Osteocyte (in vitro differentiated cells): ENCODE measurements around the gene MICU1. TPM values are rescaled to one million over a fixed set of nuclear protein-coding genes. Genes with fewer than 3 reads are reported as not detected.

Experiments used
- DNase-seq: peaks from one replicate; pipeline ENCODE4 v3.0.0; 2021; ENCODE audit warnings: mixed read lengths; ENCODE audit not compliant: unreplicated experiment; ENCODE audit errors: extremely low spot score
- H3K27ac Mint-ChIP-seq: one replicate; pipeline ENCODE4 v1.8.0; 2021; ENCODE audit warnings: mild to moderate bottlenecking, mixed read lengths; ENCODE audit not compliant: unreplicated experiment
- H3K27me3 Mint-ChIP-seq: one replicate; pipeline ENCODE4 v1.8.0; 2021; ENCODE audit warnings: mixed read lengths; ENCODE audit not compliant: unreplicated experiment
- H3K36me3 Mint-ChIP-seq: one replicate; pipeline ENCODE4 v1.8.0; 2021; ENCODE audit warnings: mixed read lengths; ENCODE audit not compliant: unreplicated experiment
- H3K4me1 Mint-ChIP-seq: one replicate; pipeline ENCODE4 v1.8.0; 2021; ENCODE audit warnings: mixed read lengths; ENCODE audit not compliant: unreplicated experiment
- H3K4me3 Mint-ChIP-seq: one replicate; pipeline ENCODE4 v1.8.0; 2021; ENCODE audit warnings: mild to moderate bottlenecking, moderate library complexity, mixed read lengths; ENCODE audit not compliant: unreplicated experiment
- H3K9me3 Mint-ChIP-seq: one replicate; pipeline ENCODE4 v1.8.0; 2021; ENCODE audit warnings: mixed read lengths; ENCODE audit not compliant: unreplicated experiment
- total RNA-seq: library from RNA; stranded (reverse); gene quantifications from 2 replicates; pipeline ENCODE4 v1.2.1, GENCODE V29; 2021
- TF ChIP-seq, protein P1 (sequence below): fragments of 200-600 bp; sonication (generic); IDR thresholded peaks from 2 replicates; pipeline ENCODE4 v1.5.0; 2021; ENCODE audit warnings: antibody characterized with exemption, mild to moderate bottlenecking, moderate library complexity

The MICU1 gene
- total RNA-seq, 1 donor from 2014 or later: 58.9 TPM

DNA sequence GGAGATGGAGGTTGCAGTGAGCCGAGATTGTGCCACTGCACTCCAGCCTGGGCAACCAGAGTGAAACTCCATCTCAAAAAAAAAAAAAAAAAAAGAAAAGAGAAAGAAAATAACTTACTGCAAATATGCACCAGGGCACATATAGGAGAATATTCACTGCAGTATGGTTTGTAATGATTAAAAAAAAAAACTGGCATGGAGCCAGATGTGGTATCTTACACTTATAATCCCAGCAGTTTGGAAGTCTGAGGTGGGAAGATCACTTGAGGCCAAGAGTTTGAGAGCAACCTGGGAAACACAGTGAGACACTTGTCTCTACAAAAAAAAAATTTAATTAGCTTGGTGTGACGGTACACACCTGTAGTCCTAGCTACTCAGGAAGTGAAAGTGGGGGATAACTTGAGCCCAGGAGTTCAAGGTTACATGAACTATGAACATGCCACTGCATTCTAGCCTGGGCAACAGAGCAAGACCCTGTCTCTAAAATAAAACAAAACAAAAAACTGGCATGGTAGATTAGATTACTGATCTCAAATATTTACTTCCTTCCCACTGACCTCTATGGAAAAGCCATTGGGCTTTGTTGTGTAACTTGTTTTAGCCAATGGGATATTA, 85.6 kb downstream of the MICU1 start:
- Mint-ChIP-seq H3K27me3 (no peaks in the 10 kb centered on the region), H3K27ac (no peak overlapping the region), H3K9me3 (peaks cover 9% of the 10 kb centered on the region), H3K4me1 (peaks cover 4% of the 10 kb centered on the region), H3K36me3 (peaks cover 41% of the 10 kb centered on the region), H3K4me3 (no peak overlapping the region)
- no peak for DNase-seq
- TF ChIP-seq, protein P1, sequence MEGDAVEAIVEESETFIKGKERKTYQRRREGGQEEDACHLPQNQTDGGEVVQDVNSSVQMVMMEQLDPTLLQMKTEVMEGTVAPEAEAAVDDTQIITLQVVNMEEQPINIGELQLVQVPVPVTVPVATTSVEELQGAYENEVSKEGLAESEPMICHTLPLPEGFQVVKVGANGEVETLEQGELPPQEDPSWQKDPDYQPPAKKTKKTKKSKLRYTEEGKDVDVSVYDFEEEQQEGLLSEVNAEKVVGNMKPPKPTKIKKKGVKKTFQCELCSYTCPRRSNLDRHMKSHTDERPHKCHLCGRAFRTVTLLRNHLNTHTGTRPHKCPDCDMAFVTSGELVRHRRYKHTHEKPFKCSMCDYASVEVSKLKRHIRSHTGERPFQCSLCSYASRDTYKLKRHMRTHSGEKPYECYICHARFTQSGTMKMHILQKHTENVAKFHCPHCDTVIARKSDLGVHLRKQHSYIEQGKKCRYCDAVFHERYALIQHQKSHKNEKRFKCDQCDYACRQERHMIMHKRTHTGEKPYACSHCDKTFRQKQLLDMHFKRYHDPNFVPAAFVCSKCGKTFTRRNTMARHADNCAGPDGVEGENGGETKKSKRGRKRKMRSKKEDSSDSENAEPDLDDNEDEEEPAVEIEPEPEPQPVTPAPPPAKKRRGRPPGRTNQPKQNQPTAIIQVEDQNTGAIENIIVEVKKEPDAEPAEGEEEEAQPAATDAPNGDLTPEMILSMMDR: no peak

DNA sequence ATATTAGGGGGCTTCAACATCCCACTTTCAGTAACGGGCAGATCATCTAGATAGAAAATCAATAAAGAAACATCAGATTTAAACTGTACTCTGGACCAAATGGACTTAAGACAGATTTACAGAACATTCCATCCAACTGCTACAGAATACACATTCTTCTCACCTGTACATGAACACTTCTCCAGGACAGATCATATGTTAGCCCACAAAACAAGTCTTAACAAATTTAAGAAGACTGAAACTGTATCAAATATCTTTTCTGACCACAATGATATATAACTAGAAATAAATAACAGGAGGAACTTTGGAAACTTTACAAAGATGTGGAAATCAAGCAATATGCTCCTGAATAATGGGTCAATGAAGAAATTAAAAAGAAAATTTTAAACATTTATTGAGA, 86.7 kb downstream of the MICU1 start:
- Mint-ChIP-seq H3K36me3 (peaks cover 41% of the 10 kb centered on the region), H3K4me1 (no peaks in the 10 kb centered on the region), H3K9me3 (peaks cover 9% of the 10 kb centered on the region), H3K4me3 (no peak overlapping the region), H3K27ac (no peak overlapping the region), H3K27me3 (no peaks in the 10 kb centered on the region)
- TF ChIP-seq, protein P1: no peak
- no peak for DNase-seq

DNA sequence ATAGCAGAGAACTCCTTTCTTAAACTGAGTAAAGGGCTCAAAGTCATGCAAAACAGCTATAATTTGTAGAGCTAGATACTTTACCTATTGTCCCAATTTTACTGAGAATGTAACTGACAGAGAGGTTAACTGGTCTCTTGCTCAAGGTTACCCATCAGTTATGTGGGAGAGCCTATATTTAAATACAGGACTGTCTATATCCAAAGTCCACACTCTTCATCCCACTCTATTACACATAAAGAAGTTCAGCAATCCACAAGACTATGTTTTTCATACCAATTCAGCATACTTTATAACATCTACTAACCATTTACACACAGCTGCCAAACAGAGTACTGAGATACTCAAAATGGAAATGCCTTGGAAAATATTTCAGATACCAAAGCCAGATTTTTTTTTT, 100.2 kb downstream of the MICU1 start:
- H3K36me3 Mint-ChIP-seq: no peaks in the 10 kb centered on the region
- no peaks in the 10 kb centered on the region for H3K9me3 Mint-ChIP-seq
- no peak overlapping the region for H3K4me3 Mint-ChIP-seq
- no peak for DNase-seq
- peak overlapping the region; percentile 81 for H3K27ac Mint-ChIP-seq
- peaks cover 25% of the 10 kb centered on the region for H3K4me1 Mint-ChIP-seq
- TF ChIP-seq, protein P1: no peak
- H3K27me3 Mint-ChIP-seq: no peaks in the 10 kb centered on the region

DNA sequence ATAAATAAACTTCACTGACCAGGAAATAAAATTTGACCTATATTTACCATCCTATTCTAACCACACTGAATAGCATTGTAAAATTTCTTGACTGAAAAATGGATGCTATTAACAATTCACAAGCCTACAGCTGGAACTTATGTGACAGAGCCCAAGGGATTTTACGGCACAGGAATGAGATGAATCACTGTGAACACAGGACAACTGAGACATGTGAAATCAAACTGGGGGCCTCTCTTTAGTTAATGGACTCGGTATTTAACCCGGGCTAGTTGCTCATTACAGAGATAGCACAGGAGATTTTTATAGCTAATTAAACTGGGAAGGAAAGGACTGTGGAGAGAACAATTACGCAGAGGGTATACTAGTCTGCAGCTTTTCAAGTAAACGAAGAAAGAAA, 100.6 kb downstream of the MICU1 start:
- no peaks in the 10 kb centered on the region for H3K9me3 Mint-ChIP-seq
- DNase-seq: no peak
- no peaks in the 10 kb centered on the region for H3K36me3 Mint-ChIP-seq
- no peak overlapping the region for H3K4me3 Mint-ChIP-seq
- peaks cover 25% of the 10 kb centered on the region for H3K4me1 Mint-ChIP-seq
- TF ChIP-seq, protein P1: no peak
- no peaks in the 10 kb centered on the region for H3K27me3 Mint-ChIP-seq
- H3K27ac Mint-ChIP-seq: peak overlapping the region; percentile 81

DNA sequence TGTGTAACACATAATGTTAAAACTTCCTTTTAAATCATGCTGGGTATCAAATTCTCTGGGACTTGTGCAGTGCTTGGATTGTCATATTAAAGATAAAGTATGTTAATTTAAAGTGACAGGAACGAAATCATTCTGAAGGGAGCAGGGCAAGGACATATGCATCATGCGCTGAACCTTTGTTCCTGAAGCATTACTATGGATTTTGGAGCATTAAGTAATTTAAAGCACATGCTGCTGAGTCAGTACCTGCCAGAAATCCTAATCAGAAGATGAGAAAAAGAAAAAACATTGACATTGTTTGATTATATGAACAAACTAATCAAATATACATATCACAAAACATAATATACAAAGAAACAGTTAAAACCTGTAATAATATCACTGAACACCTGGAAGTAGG, 101.4 kb downstream of the MICU1 start:
- no peaks in the 10 kb centered on the region for H3K27me3 Mint-ChIP-seq
- TF ChIP-seq, protein P1: no peak

More for the DNA sequence above, 101.4 kb downstream of the MICU1 start:
- Mint-ChIP-seq H3K9me3 (no peaks in the 10 kb centered on the region), H3K27ac (peak overlapping the region; percentile 81), H3K4me3 (no peak overlapping the region), H3K36me3 (no peaks in the 10 kb centered on the region), H3K4me1 (peaks cover 25% of the 10 kb centered on the region)
- DNase-seq: no peak
